GM21390 (cell line): ENCODE data around the gene ZFYVE9.

Experiments
- ATAC-seq: cut with Tn5 transposase; IDR thresholded peaks from one replicate; pipeline ENCODE4 v1.9.1; 2021; ENCODE audit not compliant: unreplicated experiment

Gene ZFYVE9

GRCh38 chr1:52334906-52335528 lies 193.1 kb downstream of the ZFYVE9 start:
- ATAC-seq: no peak

- ATAC-seq: no peak
These were observed 195.6 kb downstream of the ZFYVE9 start for GRCh38 chr1:52337439-52337838.

GRCh38 chr1:52341655-52342260 lies 199.9 kb downstream of the ZFYVE9 start:
- no peak for ATAC-seq

- ATAC-seq: no peak
These were observed 202.1 kb downstream of the ZFYVE9 start for GRCh38 chr1:52343979-52344378.

DNA sequence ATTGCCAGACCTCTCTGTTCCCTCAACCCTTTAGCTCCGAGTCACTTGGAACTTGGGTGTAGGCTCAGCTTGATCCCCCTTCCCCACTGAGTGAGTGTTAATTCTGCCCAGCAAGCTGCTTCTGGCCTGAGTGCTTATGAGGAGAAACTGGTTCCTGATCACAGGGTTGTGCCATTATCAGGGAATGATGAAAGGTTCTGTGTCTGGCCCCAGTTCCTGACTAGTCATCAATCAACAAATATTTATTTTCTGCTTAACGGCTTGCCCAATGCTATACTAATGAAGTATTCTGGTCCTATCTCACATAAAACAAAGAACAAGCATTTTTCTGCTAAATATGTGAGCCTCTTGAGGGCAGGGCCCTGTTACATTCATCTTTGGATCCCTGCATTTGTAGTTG lies 203.4 kb downstream of the ZFYVE9 start:
- no peak for ATAC-seq

GRCh38 chr1:52346653-52347052 lies 204.8 kb downstream of the ZFYVE9 start:
- no peak for ATAC-seq

GRCh38 chr1:52348704-52349300 lies 206.9 kb downstream of the ZFYVE9 start:
- no peak for ATAC-seq

DNA sequence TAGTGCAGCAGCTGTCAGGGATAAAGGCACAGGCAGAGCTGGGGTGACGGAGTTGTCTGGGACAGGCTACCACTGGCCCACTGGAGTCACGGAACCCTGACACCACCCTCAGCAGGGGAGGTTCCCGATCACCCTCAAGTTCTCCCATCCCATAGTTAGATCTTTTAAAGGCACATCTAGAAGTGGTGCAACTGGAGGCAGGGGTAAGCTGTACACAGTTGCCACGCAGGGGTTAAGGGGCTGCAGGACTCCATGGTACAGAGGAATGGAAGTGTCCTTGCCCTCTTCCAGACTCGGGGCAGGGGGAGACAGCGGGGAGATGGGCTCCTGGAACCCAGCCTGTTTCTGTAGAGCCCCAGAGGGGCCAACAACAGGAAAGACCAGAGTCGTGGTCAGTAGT lies 210.8 kb downstream of the ZFYVE9 start:
- no peak for ATAC-seq

GRCh38 chr1:52355436-52355835 lies 213.5 kb downstream of the ZFYVE9 start:
- no peak for ATAC-seq

DNA sequence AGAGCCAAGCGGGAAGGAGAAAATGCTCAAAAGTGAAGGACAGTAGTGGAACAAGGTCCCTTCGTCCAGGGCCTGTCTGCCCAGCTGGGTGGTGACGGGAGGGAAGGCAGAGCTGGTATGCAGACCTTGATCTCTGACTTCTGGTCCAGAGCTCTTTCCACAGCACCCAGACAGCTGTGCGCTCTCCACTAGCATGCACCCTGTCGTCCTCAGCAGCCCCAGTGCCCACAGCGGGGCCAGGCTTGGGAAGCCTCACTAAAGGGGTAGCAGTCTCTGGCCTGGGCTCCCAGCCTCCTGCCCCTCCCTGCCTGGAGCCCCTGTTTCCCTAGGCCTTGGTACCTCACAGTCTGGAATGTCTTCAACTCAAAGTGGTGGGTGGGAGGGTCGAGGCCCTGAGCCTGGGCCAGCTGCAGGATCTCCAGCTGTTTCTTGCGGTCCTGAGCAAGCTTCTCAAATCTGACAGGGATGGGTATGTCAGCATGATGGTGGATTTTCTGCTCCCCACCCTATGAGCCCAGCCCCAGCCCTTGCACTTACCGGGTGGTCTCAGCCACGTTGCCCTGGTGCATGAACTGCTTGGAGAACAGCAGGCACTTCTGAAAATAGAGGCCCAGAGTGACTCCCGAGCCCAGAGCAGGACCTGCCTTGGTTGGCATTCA lies 214.1 kb downstream of the ZFYVE9 start:
- ATAC-seq: no peak

DNA sequence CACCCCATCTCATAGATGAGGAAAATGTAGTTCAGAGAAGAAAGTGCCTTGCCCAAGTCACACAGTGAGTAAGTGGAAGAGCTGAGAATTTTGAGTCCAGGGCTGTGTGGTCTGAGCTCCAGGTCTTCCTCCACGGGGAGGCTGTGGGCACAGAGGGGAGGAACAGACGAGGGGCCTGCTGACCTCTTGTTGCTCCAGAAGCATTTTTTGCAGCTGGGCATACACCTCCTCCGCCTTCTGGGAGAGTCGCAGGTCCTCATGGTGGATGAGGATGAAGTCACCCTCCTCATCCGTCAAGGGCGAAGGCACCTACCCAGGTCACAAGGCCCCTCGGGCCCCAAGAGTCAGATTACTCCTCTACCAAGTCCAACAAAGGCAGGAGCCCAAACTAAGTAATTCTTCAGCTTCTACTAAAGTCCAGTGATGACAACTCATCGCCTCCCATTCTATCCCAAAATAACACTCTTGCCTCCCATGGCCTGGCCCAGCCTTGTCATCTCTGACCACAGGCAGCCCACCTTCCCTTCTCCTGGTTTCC lies 215.0 kb downstream of the ZFYVE9 start:
- no peak for ATAC-seq

DNA sequence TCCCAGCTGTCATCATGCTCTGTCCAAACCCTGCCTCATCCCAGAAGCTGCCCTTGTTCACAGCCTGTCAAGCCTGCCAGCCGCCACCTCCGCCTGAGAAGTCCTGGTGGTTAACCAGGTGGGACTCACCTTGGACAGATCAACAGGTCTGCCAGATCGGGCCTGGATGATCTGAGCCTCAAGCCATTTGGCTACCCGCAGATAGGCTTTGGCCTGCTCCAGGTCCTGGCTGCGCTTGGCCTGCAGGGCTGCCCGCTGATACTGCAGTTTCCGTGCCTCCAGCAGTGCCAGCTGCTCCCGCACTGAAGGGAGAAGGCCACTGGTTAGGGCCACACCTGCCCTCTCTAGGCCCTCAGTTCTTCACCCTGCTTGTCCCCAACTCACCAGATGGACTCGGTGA lies 215.5 kb downstream of the ZFYVE9 start:
- ATAC-seq: no peak

DNA sequence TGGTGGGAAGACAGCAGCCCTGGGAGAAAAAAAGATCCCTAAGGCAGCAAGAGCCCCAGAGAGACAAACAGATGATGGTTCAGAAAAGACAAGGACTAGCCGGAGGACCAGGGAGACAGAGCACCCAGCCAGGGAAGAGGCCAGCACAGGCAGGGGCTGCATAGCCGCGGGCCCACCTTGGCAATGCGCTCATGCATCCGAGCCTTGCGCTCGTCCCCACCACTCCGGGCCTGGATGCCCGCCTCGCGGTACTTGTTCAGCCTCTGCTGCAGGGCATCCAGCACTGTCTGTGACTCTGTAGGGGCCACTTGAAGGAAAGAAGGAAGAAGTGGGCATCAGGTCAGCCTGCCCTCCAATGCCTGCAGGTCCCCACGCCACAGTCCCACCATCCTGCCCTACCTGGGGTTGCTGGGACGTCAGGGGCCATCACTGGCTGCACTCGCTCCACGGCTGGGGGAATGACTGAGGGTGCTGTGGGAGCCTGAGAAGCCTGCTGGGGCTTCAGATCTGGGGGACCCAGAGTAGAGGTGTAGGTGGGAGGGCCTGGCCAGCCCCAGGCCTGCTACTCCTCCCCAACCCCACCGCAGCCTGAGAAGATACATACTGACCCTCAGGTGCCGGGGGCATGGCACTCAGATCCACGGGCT lies 217.1 kb downstream of the ZFYVE9 start:
- ATAC-seq: no peak

DNA sequence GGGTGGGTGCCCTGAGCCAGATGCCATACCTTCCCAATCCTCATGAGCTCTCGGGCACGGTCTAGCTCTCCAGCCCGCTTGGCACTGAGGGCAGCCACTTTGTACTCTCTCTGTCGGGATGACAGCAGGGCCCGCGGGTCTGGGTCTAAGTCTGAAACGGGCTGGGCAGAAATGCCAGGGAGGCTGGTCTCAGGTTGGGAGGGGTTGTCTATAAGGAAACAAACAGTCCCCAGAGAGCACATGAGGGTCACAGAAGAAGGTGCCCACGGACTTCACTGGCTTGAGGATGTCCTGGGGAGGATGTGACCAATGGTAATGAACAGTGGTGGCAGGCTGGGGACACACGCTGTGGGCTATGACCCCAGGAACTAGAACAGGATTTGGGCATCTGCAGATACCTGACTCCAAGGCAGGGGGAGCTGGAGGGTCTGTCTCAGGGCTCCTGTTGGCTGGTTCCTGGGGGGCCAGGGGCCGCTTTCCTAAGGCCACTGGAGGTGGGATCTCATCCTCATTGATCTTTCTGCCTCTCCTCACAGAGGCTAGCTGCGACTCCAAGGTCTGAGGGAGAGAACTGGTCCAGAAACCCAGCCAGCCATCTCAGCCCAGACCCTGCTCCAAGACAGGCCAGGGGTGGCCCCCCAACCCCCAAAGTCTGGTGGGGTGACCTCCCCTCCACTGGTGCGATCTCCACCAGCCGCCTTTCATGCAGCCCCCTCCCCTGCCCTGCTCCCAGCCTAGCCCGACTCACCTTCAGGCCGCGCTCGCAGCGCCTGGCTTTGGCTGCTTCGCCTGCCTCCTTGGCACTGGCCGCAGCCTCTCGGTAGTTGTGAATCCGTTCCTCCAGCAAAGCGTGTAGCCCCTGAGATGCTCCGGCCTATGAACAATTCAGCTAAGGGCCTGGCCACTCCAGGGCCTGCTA lies 218.0 kb downstream of the ZFYVE9 start:
- no peak for ATAC-seq

GRCh38 chr1:52360595-52360968 lies 218.7 kb downstream of the ZFYVE9 start:
- no peak for ATAC-seq

GRCh38 chr1:52364235-52364839 lies 222.4 kb downstream of the ZFYVE9 start:
- no peak for ATAC-seq

GRCh38 chr1:52365071-52365745 lies 223.3 kb downstream of the ZFYVE9 start:
- ATAC-seq: no peak

DNA sequence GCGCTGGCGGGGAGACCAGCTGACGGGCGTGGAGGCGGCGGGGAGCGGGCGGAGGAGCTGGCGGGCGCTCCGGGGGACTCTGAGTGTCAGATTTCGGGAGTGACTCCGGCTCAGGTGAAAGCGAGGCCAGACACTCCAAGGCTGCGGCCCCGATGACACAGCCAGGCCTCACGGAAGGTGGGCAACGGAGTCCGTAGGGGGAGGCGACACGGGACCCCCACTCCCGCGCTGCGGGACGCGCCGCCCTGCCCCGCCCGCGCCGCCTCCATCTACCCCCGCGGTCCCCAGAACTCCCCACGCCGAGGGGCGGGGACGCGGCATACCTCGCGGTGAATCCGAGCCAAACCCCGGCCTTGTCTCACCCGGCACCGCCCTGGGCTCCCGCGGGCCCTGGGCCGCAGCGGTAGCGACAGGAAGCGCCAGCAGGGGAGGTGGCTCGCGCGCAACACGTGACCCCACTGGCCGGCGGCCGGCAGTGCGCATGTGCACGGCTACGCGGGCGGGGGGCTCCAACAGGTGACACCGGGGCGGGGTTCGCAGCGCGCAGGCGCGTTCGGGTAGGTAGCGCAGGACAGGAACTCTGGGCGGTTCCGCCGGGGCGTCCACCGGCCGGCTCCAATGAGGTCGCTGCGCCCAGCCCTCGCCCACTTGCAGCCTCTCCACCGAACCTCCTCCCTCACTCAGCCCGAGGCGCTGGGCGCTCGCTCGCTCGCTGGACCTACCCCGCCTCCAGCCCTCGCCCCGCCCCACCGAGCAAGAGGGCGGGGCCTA lies 224.0 kb downstream of the ZFYVE9 start, which contains the start of gene CC2D1B:
TSS of gene CC2D1B (minus strand) at position 460 of the 771 bp plus-strand sequence. CDS start 1,585 bp downstream, outside the sequence.
- ATAC-seq: peak; percentile 86

GRCh38 chr1:52366517-52366827 lies 224.6 kb downstream of the ZFYVE9 start:
- ATAC-seq: no peak
